ENCODE results near the gene CDX1. TPM values are rescaled to one million over a fixed set of nuclear protein-coding genes. Genes with fewer than 3 reads are reported as not detected.

CDX1 gene
- total RNA-seq, 1 experiment from 2014 or later: not detected

DNA sequence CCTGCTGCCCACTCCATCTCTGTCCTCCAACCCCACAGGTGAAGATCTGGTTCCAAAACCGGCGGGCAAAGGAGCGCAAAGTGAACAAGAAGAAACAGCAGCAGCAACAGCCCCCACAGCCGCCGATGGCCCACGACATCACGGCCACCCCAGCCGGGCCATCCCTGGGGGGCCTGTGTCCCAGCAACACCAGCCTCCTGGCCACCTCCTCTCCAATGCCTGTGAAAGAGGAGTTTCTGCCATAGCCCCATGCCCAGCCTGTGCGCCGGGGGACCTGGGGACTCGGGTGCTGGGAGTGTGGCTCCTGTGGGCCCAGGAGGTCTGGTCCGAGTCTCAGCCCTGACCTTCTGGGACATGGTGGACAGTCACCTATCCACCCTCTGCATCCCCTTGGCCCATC lies 16.9 kb downstream of the CDX1 start:
- H3K27me3 Mint-ChIP-seq (ENCODE audit: unreplicated experiment): peaks cover 82% of the 10 kb centered on the region

DNA sequence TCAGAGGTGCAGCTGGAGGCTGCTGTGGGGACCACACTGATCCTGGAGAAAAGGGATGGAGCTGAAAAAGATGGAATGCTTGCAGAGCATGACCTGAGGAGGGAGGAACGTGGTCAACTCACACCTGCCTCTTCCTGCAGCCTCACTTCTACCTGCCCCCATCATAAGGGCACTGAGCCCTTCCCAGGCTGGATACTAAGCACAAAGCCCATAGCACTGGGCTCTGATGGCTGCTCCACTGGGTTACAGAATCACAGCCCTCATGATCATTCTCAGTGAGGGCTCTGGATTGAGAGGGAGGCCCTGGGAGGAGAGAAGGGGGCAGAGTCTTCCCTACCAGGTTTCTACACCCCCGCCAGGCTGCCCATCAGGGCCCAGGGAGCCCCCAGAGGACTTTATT lies 17.4 kb downstream of the CDX1 start:
- H3K4me1 Mint-ChIP-seq (ENCODE audit: low read depth, unreplicated experiment): no peaks in the 10 kb centered on the region
- no peak overlapping the region for H3K4me3 Mint-ChIP-seq (ENCODE audit: low read depth, unreplicated experiment)
- no TSS peak for BruUV-seq (replicated peaks)
- DNase-seq: no peak
- TF ChIP-seq, protein P1, sequence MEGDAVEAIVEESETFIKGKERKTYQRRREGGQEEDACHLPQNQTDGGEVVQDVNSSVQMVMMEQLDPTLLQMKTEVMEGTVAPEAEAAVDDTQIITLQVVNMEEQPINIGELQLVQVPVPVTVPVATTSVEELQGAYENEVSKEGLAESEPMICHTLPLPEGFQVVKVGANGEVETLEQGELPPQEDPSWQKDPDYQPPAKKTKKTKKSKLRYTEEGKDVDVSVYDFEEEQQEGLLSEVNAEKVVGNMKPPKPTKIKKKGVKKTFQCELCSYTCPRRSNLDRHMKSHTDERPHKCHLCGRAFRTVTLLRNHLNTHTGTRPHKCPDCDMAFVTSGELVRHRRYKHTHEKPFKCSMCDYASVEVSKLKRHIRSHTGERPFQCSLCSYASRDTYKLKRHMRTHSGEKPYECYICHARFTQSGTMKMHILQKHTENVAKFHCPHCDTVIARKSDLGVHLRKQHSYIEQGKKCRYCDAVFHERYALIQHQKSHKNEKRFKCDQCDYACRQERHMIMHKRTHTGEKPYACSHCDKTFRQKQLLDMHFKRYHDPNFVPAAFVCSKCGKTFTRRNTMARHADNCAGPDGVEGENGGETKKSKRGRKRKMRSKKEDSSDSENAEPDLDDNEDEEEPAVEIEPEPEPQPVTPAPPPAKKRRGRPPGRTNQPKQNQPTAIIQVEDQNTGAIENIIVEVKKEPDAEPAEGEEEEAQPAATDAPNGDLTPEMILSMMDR (IDR thresholded peaks at IDR 0.05; ENCODE audit: unreplicated experiment): no peak
- H3K9me3 Mint-ChIP-seq (ENCODE audit: low read depth, unreplicated experiment): no peaks in the 10 kb centered on the region
- intact Hi-C loops (cut with micrococcal nuclease; ENCODE audit: unreplicated experiment): no loop called here
- peaks cover 87% of the 10 kb centered on the region for H3K27me3 Mint-ChIP-seq (ENCODE audit: unreplicated experiment)
- CTCF ChIA-PET: no interaction called here
- no peaks in the 10 kb centered on the region for H3K36me3 Mint-ChIP-seq (ENCODE audit: insufficient read depth, unreplicated experiment)
- no peak overlapping the region for H3K27ac Mint-ChIP-seq (ENCODE audit: unreplicated experiment)

More for the DNA sequence above, 16.9 kb downstream of the CDX1 start:
- DNase-seq: no peak
- CTCF ChIA-PET: no interaction called here
- no TSS peak for BruUV-seq (replicated peaks)
- intact Hi-C loops (cut with micrococcal nuclease; ENCODE audit: unreplicated experiment): no loop called here
- no peaks in the 10 kb centered on the region for H3K4me1 Mint-ChIP-seq (ENCODE audit: low read depth, unreplicated experiment)
- TF ChIP-seq, protein P1 (IDR thresholded peaks at IDR 0.05; ENCODE audit: unreplicated experiment): no peak
- H3K27ac Mint-ChIP-seq (ENCODE audit: unreplicated experiment): no peak overlapping the region
- no peaks in the 10 kb centered on the region for H3K36me3 Mint-ChIP-seq (ENCODE audit: insufficient read depth, unreplicated experiment)
- no peaks in the 10 kb centered on the region for H3K9me3 Mint-ChIP-seq (ENCODE audit: low read depth, unreplicated experiment)
- no peak overlapping the region for H3K4me3 Mint-ChIP-seq (ENCODE audit: low read depth, unreplicated experiment)

DNA sequence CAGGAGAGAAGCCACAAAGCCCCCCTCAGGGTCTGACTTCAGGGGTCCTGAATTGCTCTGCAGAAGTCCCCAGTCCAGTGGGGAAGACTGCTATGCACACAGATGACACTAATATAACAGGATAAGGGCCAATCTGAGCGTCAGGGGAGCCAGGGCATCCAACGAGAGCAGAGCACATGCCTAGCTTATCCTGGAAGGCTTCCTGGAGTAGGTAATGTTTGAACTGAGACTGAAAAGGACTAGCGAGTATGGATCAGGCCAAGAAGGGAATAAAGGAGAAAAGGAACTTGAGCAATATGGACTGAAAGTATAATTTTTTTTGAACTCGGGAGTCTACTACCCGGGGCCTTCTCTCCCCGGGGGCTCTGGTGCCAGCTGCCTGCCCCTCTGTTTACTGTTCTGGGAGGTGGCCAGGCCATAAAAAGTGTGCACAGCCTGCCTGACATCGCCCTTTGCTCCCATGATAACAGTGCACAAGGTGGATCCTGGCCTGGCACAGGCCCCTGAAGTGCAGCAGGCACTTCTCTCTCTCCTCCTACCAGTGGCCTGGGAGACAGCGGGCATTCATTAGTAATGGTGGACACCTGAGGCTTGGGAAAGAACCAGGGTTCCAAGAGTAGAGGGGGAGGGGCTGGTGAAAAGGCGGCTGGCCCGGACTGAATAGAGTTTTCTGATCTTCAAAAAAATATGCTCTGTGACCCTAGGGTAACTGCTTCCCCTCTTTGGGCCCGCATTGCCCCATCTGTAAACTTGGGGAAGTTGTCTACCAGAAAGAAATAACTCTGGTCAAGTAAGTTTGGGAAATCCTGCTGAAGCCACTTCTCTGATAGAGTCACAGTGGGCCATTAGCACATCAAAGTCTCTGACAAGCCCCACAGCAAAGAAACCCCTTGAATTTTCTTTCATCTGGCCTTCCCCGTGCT lies 18.7 kb downstream of the CDX1 start:
- BruUV-seq (replicated peaks): no TSS peak
- no peak overlapping the region for H3K27ac Mint-ChIP-seq (ENCODE audit: unreplicated experiment)
- peaks cover 100% of the 10 kb centered on the region for H3K27me3 Mint-ChIP-seq (ENCODE audit: unreplicated experiment)
- TF ChIP-seq, protein P1 (IDR thresholded peaks at IDR 0.05; ENCODE audit: unreplicated experiment): no peak
- DNase-seq: no peak
- no peak overlapping the region for H3K4me3 Mint-ChIP-seq (ENCODE audit: low read depth, unreplicated experiment)
- no peaks in the 10 kb centered on the region for H3K4me1 Mint-ChIP-seq (ENCODE audit: low read depth, unreplicated experiment)
- H3K36me3 Mint-ChIP-seq (ENCODE audit: insufficient read depth, unreplicated experiment): no peaks in the 10 kb centered on the region
- intact Hi-C loops (cut with micrococcal nuclease; ENCODE audit: unreplicated experiment): no loop called here
- no peaks in the 10 kb centered on the region for H3K9me3 Mint-ChIP-seq (ENCODE audit: low read depth, unreplicated experiment)
- CTCF ChIA-PET: no interaction called here

DNA sequence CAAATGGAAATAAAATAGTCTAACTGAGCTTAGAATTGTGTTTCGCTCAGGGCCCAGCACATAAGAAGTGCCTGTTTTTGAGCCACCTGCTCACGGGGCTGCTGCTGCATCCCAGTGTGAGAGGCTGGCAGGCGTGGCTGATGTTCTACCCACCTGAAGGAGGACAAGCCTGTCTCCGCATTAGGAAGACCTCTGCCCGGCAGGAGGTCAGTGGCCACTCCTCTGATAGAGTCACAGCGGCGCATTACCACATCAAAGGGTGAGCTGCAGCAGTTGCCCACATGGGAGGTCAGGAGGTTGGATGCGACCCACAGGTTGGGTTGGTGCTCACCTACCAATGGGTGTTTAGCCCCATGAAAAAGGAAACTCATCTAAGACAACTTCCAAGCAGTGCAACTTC lies 19.6 kb downstream of the CDX1 start:
- no peak overlapping the region for H3K27ac Mint-ChIP-seq (ENCODE audit: unreplicated experiment)
- CTCF ChIA-PET: no interaction called here

More for the DNA sequence above, 19.6 kb downstream of the CDX1 start:
- H3K4me1 Mint-ChIP-seq (ENCODE audit: low read depth, unreplicated experiment): no peaks in the 10 kb centered on the region
- no peaks in the 10 kb centered on the region for H3K36me3 Mint-ChIP-seq (ENCODE audit: insufficient read depth, unreplicated experiment)
- no peak overlapping the region for H3K4me3 Mint-ChIP-seq (ENCODE audit: low read depth, unreplicated experiment)
- H3K27me3 Mint-ChIP-seq (ENCODE audit: unreplicated experiment): peaks cover 100% of the 10 kb centered on the region
- TF ChIP-seq, protein P1 (IDR thresholded peaks at IDR 0.05; ENCODE audit: unreplicated experiment): no peak
- intact Hi-C loops (cut with micrococcal nuclease; ENCODE audit: unreplicated experiment): no loop called here
- no peaks in the 10 kb centered on the region for H3K9me3 Mint-ChIP-seq (ENCODE audit: low read depth, unreplicated experiment)
- no peak for DNase-seq
- BruUV-seq (replicated peaks): no TSS peak
